Activated naive CD8-positive, alpha-beta T cell (primary cell): ENCODE data around the gene SYNPR.

Experiments
- H3K27ac Mint-ChIP-seq: one replicate; pipeline ENCODE4 v1.8.0; 2021; ENCODE audit warnings: mixed read lengths
- H3K27me3 Mint-ChIP-seq: one replicate; pipeline ENCODE4 v1.8.0; 2021; ENCODE audit warnings: mixed read lengths
- H3K36me3 Mint-ChIP-seq: one replicate; pipeline ENCODE4 v1.8.0; 2021; ENCODE audit warnings: mixed read lengths
- H3K4me1 Mint-ChIP-seq: one replicate; pipeline ENCODE4 v1.8.0; 2021; ENCODE audit warnings: low read depth, mixed read lengths
- H3K4me3 Mint-ChIP-seq: one replicate; pipeline ENCODE4 v1.8.0; 2021; ENCODE audit warnings: mild to moderate bottlenecking, mixed read lengths
- H3K9me3 Mint-ChIP-seq: one replicate; pipeline ENCODE4 v1.8.0; 2021; ENCODE audit warnings: low read depth, mixed read lengths

Gene SYNPR

DNA sequence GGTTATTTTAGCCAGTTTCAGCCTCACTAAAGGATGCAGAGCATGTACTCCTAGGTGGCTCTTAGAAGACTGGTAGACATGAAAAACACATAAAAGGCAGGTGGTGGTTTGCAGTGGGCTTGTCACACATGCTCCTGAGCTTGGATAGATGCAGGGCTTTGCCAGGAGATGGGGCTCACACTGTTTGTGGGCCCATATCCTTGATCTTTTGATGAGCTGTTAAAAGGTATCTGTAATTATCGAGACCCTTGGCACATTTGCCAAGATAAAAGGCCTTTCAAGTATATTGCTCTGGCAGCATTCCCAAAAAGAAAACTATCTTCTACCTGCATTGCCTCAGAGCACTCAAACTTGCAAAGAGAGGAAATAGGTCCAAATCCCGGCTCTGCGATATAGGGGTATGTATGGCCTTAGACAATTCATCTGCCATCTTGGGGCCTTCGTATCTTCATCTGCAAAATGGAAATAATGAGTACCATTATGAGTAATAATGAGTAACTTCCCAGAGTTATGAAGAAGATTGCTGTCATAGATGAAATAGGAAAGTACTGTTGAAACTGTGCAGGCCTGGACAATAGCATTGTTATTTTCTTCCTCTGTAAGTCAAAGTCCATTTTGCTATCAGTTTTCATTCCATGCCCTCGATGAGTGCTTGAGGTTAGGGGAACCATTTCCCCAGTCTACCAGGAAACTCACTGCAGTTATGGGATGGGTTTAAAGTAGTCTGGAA, 172.7 kb downstream of the SYNPR start:
- Mint-ChIP-seq H3K4me1 (no peaks in the 10 kb centered on the region), H3K27ac (no peak overlapping the region), H3K9me3 (no peaks in the 10 kb centered on the region), H3K4me3 (no peak overlapping the region), H3K36me3 (no peaks in the 10 kb centered on the region), H3K27me3 (no peaks in the 10 kb centered on the region)

DNA sequence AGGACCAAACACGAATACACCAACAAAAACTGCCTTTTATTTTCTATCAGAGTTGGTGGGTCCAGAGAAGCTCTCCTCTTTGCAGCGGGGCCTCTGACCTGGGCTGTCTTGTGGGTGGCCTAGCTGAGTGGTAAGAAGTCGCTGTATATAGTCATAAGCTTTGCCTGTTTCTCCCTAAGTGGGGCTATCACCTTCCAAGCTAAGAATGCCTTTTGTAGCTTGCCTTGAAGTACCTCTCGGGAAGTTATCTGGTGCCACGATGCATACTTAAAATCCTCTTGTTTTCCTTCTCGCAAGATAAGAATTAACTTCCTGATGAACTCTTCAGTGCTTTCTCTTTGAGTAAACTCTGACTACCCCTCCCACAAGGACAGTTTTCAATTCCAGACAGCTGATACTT, 178.8 kb downstream of the SYNPR start:
- H3K9me3 Mint-ChIP-seq, result no peaks in the 10 kb centered on the region
- no peak overlapping the region for H3K4me3 Mint-ChIP-seq
- no peak overlapping the region for H3K27ac Mint-ChIP-seq
- H3K36me3 Mint-ChIP-seq, result no peaks in the 10 kb centered on the region
- H3K4me1 Mint-ChIP-seq, result no peaks in the 10 kb centered on the region
- no peaks in the 10 kb centered on the region for H3K27me3 Mint-ChIP-seq

DNA sequence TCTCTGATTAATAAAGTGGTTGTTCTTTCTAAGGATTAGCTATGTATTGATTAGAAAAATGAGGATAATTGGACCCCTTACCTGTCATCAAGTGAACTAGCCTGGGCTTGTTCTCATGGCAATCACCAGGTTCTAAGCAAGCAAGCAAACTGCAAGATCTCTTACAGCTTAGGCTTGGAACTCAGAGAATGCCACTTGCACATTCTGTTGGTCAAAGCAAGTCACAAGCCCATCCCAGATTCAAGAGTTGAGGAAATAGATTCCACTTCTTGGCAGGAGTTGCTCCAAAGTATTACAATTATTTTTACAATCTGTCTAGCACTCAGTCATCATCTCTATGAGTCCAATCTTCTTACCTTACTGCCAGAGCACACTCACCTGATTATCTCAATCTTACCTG, 180.3 kb downstream of the SYNPR start:
- no peaks in the 10 kb centered on the region for H3K4me1 Mint-ChIP-seq
- no peak overlapping the region for H3K27ac Mint-ChIP-seq
- no peaks in the 10 kb centered on the region for H3K36me3 Mint-ChIP-seq
- no peaks in the 10 kb centered on the region for H3K27me3 Mint-ChIP-seq
- no peak overlapping the region for H3K4me3 Mint-ChIP-seq
- no peaks in the 10 kb centered on the region for H3K9me3 Mint-ChIP-seq

DNA sequence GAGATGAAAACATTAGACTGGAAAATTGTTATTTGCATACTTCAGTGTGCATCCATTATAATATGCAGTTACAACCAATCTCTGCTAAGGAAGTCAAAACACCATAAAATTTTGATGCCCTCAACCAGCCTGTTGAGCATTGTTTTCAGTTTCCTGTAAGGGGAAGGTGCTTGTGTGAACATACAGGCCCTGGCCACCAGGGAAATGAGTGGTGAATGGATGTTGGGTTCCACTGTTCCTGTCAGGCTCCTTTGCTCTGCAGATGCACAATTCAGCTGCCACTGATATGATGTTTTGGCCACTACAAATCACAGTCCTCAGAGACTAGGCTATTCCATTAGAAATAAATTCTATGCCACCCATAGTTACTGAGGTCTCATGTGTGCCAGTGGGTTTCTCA, 184.6 kb downstream of the SYNPR start:
- Mint-ChIP-seq H3K36me3 (no peaks in the 10 kb centered on the region), H3K27ac (no peak overlapping the region), H3K9me3 (no peaks in the 10 kb centered on the region), H3K27me3 (no peaks in the 10 kb centered on the region), H3K4me3 (no peak overlapping the region), H3K4me1 (no peaks in the 10 kb centered on the region)

DNA sequence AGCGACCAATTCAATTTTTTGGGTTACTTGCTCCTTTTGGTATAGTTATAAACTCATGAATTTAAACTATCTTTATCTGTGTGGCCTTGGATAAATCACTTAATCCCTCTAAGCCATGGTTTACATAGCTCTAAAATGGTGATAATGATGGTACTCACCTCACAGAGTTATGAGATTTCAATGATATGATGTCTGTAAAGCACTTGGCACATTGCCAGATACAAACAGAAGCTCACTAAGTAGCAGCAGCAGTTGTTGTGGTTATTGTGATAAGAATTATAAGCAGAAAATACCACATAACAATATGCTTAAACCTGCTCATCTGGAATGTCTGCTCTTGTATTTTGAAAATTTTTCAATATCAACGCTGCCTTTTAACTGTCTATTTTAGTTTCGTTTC, 189.3 kb downstream of the SYNPR start:
- no peaks in the 10 kb centered on the region for H3K9me3 Mint-ChIP-seq
- no peaks in the 10 kb centered on the region for H3K27me3 Mint-ChIP-seq
- no peak overlapping the region for H3K27ac Mint-ChIP-seq
- no peaks in the 10 kb centered on the region for H3K36me3 Mint-ChIP-seq
- no peak overlapping the region for H3K4me3 Mint-ChIP-seq
- no peaks in the 10 kb centered on the region for H3K4me1 Mint-ChIP-seq

DNA sequence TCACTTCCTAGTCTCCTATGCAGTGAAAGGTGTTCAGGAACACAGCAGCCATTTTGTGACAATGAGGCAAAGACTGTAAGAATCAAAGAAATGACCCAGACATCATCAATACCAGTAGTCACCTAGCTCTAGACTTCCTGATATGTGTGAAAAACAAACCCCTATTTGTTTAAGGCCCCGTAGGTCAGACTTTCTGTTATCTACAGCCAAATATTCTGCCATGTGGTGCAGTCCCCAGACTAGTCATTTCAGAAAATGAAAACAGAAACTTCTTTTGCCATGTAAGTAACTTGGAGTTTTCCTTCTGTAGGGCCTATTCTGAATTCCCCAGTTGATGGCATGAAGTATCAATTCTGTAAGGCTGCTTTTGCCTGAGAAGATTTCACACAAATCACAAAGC, 192.6 kb downstream of the SYNPR start:
- Mint-ChIP-seq H3K4me3 (no peak overlapping the region), H3K9me3 (no peaks in the 10 kb centered on the region), H3K4me1 (no peaks in the 10 kb centered on the region), H3K27ac (no peak overlapping the region), H3K27me3 (no peaks in the 10 kb centered on the region), H3K36me3 (no peaks in the 10 kb centered on the region)

DNA sequence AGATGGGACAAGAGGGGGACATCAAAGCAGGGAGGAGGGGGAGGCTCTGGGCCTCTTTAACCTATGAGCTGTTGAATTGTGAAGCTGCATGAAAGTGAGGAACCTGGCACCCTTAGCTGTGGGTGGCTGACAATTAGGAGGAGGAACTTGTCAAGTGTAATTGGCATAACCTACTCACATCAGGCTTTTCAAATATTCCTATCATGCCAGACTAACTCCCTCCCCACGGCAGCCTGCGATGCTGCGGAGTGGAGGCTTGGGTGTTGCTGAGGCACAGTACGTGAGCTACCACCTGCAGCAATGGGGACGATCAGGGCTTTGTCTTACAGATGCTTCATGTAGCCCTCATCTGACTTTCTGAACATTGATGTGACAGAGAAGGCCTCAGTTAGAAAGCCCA, 193.7 kb downstream of the SYNPR start:
- Mint-ChIP-seq H3K27me3 (no peaks in the 10 kb centered on the region), H3K4me3 (no peak overlapping the region), H3K4me1 (no peaks in the 10 kb centered on the region), H3K27ac (no peak overlapping the region), H3K9me3 (peaks cover under 1% of the 10 kb centered on the region), H3K36me3 (no peaks in the 10 kb centered on the region)

DNA sequence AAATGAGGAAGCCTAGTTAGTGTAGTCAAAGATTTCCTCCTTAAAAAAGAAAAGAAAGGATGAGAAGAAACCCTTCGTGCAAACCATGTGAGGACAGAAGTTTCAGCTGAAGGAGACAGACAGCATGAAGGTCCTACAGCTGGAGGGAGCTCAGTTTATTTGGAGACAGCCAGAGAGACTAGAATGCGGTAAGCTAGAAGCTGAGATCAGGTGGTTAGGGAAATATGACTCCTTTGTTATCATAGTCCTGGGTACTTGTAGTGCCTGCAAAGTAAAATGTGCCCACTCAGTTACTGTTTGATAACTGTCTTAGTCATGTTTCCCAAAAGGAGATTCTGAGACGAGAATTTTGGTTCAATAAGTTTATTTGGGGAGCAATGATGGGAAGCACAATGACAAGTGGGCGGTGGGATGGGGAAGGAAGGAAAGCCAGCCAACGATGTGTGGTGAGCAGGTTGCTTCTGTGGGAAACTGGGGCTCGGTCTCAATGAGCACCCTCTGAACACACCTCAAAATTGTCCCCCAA, 195.6 kb downstream of the SYNPR start:
- Mint-ChIP-seq H3K27me3 (no peaks in the 10 kb centered on the region), H3K4me3 (no peak overlapping the region), H3K27ac (no peak overlapping the region), H3K4me1 (no peaks in the 10 kb centered on the region), H3K36me3 (no peaks in the 10 kb centered on the region), H3K9me3 (peaks cover 3% of the 10 kb centered on the region)

DNA sequence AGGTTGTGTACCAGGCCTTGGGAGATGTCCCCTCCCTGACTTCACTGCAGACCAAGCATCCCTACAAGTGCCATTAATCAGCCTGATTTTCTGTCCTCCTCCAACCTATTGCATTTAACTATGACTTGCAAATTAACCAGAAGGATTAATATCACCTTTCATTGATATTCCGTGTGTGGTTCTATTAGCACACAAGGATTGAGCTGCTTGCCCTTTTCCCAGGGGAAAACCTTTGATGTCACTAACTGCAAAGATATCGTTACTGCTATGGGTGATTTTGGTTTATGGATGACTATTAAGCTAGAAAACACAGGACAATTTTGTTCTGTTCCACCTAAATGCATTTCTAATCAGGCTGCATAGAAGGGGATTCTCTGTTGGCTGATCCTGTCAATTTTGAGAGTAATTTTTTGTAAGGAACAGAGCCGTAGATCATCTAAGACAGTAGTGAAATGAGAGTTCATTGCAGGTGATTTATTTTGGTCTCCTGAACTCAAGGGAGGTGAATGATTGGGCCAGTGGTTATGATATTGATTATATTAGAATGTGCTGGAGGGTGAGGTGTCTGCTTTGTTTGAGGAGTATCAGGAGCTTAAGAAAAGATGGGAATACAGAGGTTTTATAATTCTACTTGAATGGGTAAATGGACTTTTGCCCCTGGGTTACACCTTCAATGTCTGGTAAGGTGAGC, 196.9 kb downstream of the SYNPR start:
- Mint-ChIP-seq H3K9me3 (peaks cover 3% of the 10 kb centered on the region), H3K27me3 (no peaks in the 10 kb centered on the region), H3K4me3 (no peak overlapping the region), H3K27ac (no peak overlapping the region), H3K36me3 (no peaks in the 10 kb centered on the region), H3K4me1 (no peaks in the 10 kb centered on the region)

DNA sequence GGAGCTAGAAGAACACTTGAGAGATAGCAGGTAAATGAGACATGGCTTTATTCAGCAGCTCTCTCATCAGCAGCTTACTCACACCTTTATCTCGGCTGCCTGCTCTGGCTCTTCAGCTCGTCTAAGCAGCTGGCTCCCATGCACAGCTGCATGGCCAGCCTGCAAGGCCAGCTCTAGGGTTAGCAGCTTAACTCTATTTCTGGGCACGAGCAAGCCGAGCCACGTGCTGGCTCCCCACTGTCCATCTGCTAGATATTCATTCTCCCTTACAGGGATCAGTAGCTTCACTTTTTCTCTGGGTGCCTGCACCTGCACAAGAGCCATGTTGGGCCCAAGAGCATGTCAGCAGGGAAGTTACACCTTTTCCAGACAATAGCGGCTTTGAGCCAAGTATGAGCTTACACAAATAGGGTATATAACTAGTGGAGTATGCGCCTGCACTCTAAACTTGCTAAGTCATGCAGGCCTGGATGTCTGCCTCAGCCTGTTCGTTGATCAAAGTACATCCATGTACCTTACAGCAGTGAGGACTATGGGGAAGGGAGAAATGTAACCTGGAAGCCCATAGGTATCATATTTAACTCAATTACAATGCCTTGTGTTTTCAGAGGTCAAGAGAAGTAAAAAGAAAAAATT, 199.5 kb downstream of the SYNPR start:
- H3K27ac Mint-ChIP-seq, result no peak overlapping the region
- H3K4me1 Mint-ChIP-seq, result no peaks in the 10 kb centered on the region
- peaks cover 3% of the 10 kb centered on the region for H3K9me3 Mint-ChIP-seq
- H3K27me3 Mint-ChIP-seq, result no peaks in the 10 kb centered on the region
- no peaks in the 10 kb centered on the region for H3K36me3 Mint-ChIP-seq
- H3K4me3 Mint-ChIP-seq, result no peak overlapping the region

DNA sequence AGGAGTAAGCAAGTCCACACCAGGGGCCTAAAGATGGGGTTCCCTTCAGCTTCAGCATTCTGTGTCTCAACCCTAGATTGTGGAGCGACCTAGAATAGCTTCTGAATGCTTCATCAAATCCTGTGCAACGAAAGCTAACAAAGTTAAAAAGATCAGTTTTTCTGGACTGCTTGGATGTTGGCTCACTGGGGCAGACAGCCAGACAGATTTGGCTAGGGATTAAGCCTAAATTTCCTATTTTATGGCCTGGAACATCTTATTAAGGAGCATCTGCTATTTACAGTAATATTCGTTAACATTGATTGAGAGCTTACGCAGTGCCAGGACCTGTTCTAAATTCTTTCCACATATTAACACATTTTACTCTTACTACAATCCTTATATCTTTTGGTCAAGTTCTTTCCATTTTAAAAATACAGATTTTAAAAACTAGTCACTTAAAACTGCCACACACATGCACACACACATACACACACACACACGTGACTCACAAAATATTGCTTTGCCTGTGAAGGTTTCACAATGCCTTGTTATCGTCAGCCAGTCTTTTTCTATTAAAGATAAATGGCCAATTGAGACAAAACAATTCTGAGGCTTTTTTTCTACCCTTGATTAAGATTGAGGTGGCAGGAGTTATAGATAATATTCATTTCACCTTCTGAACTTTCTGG, 201.0 kb downstream of the SYNPR start:
- Mint-ChIP-seq H3K36me3 (no peaks in the 10 kb centered on the region), H3K4me1 (no peaks in the 10 kb centered on the region), H3K4me3 (no peak overlapping the region), H3K9me3 (peaks cover 3% of the 10 kb centered on the region), H3K27me3 (no peaks in the 10 kb centered on the region), H3K27ac (no peak overlapping the region)

DNA sequence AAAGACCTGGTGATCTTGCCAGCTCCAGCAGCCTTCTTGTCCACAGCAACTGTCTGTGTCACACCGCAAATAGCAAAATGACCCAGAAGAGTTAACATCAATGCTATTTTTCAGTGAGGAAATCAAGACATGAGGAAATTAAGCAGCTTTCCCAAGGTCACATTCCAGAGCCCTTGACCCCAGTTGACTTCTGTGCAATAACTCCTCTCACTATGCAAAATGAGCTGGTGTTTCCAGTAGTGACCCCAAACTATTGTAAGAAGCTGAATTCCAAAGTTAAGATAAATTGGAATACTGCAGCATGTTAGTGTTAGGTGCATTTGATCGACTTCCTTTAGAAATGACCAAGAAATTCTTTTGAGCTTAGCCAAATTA, 201.5 kb downstream of the SYNPR start:
- H3K36me3 Mint-ChIP-seq, result no peaks in the 10 kb centered on the region
- H3K4me3 Mint-ChIP-seq, result no peak overlapping the region
- peaks cover 3% of the 10 kb centered on the region for H3K9me3 Mint-ChIP-seq
- H3K27me3 Mint-ChIP-seq, result no peaks in the 10 kb centered on the region
- no peaks in the 10 kb centered on the region for H3K4me1 Mint-ChIP-seq
- no peak overlapping the region for H3K27ac Mint-ChIP-seq

DNA sequence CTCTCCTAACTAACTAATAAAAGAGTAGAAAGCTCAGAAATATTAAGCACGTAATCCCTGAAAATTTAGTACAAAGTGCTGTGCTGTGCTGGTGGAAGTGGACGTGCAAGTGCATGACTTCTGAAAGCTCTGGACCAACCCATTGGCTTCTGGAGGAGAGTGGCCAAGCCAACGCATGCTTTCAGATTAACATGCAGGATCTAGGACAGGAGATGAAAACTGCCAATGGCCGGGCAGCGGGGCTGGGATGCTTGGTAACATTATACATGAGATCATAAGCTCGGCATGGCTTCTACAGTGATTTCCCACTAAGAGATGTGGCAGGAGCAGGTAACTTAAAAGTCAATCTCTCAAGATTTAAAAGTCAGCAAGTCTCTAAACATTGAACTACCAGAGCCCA, 203.5 kb downstream of the SYNPR start:
- no peaks in the 10 kb centered on the region for H3K4me1 Mint-ChIP-seq
- no peaks in the 10 kb centered on the region for H3K27me3 Mint-ChIP-seq
- no peak overlapping the region for H3K27ac Mint-ChIP-seq
- peaks cover 3% of the 10 kb centered on the region for H3K9me3 Mint-ChIP-seq
- H3K4me3 Mint-ChIP-seq, result no peak overlapping the region
- no peaks in the 10 kb centered on the region for H3K36me3 Mint-ChIP-seq

DNA sequence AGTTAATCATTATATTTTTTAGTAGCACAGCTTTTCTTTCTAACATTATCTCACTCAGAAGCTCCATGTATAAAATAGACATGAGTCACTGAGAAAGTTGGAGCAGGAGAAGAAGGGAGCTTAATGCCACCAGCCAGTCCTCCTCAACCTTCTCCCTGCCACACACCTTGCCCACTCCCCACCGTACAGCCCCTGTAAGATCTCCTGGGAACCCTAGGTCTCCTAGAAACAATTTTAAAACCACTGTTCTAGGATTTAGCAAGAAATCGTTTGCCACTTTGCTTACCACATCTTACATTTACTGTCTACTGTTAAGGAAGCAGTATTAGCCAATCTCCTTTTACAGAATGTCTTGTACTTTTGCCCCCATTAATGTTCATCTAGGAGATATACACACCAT, 204.2 kb downstream of the SYNPR start:
- Mint-ChIP-seq H3K27me3 (no peaks in the 10 kb centered on the region), H3K36me3 (no peaks in the 10 kb centered on the region), H3K4me3 (no peak overlapping the region), H3K4me1 (no peaks in the 10 kb centered on the region), H3K9me3 (no peaks in the 10 kb centered on the region), H3K27ac (no peak overlapping the region)

DNA sequence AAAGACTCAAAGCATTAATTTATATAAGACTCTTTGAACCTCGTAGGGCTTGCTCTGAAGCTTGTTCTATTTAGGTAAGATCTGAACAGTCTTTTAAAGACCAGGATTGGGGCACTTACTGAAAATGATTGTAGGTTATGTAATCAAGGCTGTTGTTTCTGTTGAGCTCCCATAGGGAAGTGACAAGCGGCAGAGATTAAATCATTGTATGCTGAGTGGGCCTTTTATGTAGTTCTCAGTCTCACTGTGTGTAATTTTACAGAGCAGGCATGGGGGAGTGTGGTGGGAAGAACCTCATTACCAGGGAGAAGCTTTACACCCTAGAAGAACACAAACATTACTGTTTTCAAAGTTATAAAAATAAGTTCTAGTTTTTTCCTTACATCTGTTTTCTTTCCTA, 214.4 kb downstream of the SYNPR start:
- no peak overlapping the region for H3K4me3 Mint-ChIP-seq
- H3K36me3 Mint-ChIP-seq, result no peaks in the 10 kb centered on the region
- no peaks in the 10 kb centered on the region for H3K9me3 Mint-ChIP-seq
- peaks cover 1% of the 10 kb centered on the region for H3K27me3 Mint-ChIP-seq
- H3K27ac Mint-ChIP-seq, result no peak overlapping the region
- no peaks in the 10 kb centered on the region for H3K4me1 Mint-ChIP-seq
